H9 (cell line): ENCODE data around the gene KRT36. TPM values are rescaled to one million over a fixed set of nuclear protein-coding genes. Genes with fewer than 3 reads are reported as not detected.

Experiments
- DNase-seq: peaks from one replicate; pipeline ENCODE4 v3.0.0-alpha.2; 2017
- H2AFZ ChIP-seq: one replicate; pipeline ENCODE4 v1.6.1; 2013; ENCODE audit warnings: mild to moderate bottlenecking, low read length, control low read depth, moderate library complexity
- H2AK5ac ChIP-seq: 2 replicates; pipeline ENCODE4 v1.6.1; 2013; ENCODE audit warnings: low read length, control low read depth, mixed read lengths; ENCODE audit not compliant: insufficient read length
- H2BK120ac ChIP-seq: one replicate; pipeline ENCODE4 v1.6.1; 2013; ENCODE audit warnings: low read depth, mild to moderate bottlenecking, low read length, control low read depth, inconsistent platforms; ENCODE audit not compliant: poor library complexity, severe bottlenecking
- H2BK12ac ChIP-seq: 2 replicates; pipeline ENCODE4 v1.6.1; 2013; ENCODE audit warnings: low read length, control low read depth, mixed read lengths, low read depth; ENCODE audit not compliant: insufficient read length
- H2BK15ac ChIP-seq: 2 replicates; pipeline ENCODE4 v1.6.1; 2013; ENCODE audit warnings: low read depth, low read length, control low read depth
- H2BK20ac ChIP-seq: one replicate; pipeline ENCODE4 v1.6.1; 2013; ENCODE audit warnings: low read depth, mild to moderate bottlenecking, low read length, control low read depth, inconsistent platforms; ENCODE audit not compliant: poor library complexity, severe bottlenecking
- H2BK5ac ChIP-seq: 2 replicates; pipeline ENCODE4 v1.6.1; 2013; ENCODE audit warnings: low read length, control low read depth, mixed read lengths; ENCODE audit not compliant: insufficient read length
- H3K14ac ChIP-seq: 2 replicates; pipeline ENCODE4 v1.6.1; 2013; ENCODE audit warnings: low read length, control low read depth; ENCODE audit not compliant: insufficient read depth
- H3K18ac ChIP-seq: 2 replicates; pipeline ENCODE4 v1.6.1; 2013; ENCODE audit warnings: low read depth, mild to moderate bottlenecking, mixed read lengths, low read length, control low read depth; ENCODE audit not compliant: insufficient read length
- H3K23ac ChIP-seq: 2 replicates; pipeline ENCODE4 v1.6.1; 2013; ENCODE audit warnings: low read length, control low read depth, mixed read lengths, low read depth; ENCODE audit not compliant: insufficient read length
- H3K23me2 ChIP-seq: 2 replicates; pipeline ENCODE4 v1.6.1; 2013; ENCODE audit warnings: low read depth, mild to moderate bottlenecking, mixed read lengths, low read length, control low read depth; ENCODE audit not compliant: insufficient read length, poor library complexity, severe bottlenecking
- H3K27ac ChIP-seq: 2 replicates; pipeline ENCODE4 v1.5.1; 2013; ENCODE audit warnings: low read length, control low read depth, mixed read lengths, low read depth; ENCODE audit not compliant: insufficient read length
- H3K27me3 ChIP-seq: 2 replicates; pipeline ENCODE4 v1.6.1; 2013; ENCODE audit warnings: low read length, control low read depth, inconsistent platforms; ENCODE audit not compliant: insufficient read depth
- H3K4ac ChIP-seq: 2 replicates; pipeline ENCODE4 v1.6.1; 2013; ENCODE audit warnings: low read depth, mild to moderate bottlenecking, control low read depth, inconsistent platforms, low read length, moderate library complexity
- H3K4me1 ChIP-seq: 2 replicates; pipeline ENCODE4 v1.6.1; 2013; ENCODE audit warnings: low read length, control low read depth, inconsistent platforms; ENCODE audit not compliant: insufficient read depth
- H3K4me2 ChIP-seq: 2 replicates; pipeline ENCODE4 v1.6.1; 2013; ENCODE audit warnings: low read length, control low read depth, mixed read lengths; ENCODE audit not compliant: insufficient read length, insufficient read depth
- H3K56ac ChIP-seq: 2 replicates; pipeline ENCODE4 v1.6.1; 2013; ENCODE audit warnings: low read depth, mild to moderate bottlenecking, mixed read lengths, low read length, control low read depth; ENCODE audit not compliant: insufficient read length
- H3K79me1 ChIP-seq: 2 replicates; pipeline ENCODE4 v1.6.1; 2013; ENCODE audit warnings: low read depth, mild to moderate bottlenecking, moderate library complexity, low read length, control low read depth, inconsistent platforms; ENCODE audit not compliant: insufficient read depth, poor library complexity, severe bottlenecking
- H3K79me2 ChIP-seq: 2 replicates; pipeline ENCODE4 v1.6.1; 2013; ENCODE audit warnings: low read length, control low read depth, inconsistent platforms; ENCODE audit not compliant: insufficient read depth
- H3K9ac ChIP-seq: 2 replicates; pipeline ENCODE4 v1.6.1; 2013; ENCODE audit warnings: low read length, control low read depth, mixed read lengths; ENCODE audit not compliant: insufficient read length; ENCODE audit errors: extremely low read depth
- H3K9me3 ChIP-seq: one replicate; pipeline ENCODE4 v1.6.1; 2013; ENCODE audit warnings: low read depth, low read length, inconsistent platforms; ENCODE audit not compliant: control insufficient read depth
- H3T11ph ChIP-seq: one replicate; pipeline ENCODE4 v1.6.1; 2013; ENCODE audit warnings: mild to moderate bottlenecking, low read length, control low read depth, inconsistent platforms
- H4K20me1 ChIP-seq: one replicate; pipeline ENCODE4 v1.6.1; 2013; ENCODE audit not compliant: control insufficient read depth, insufficient read length, insufficient read depth
- H4K5ac ChIP-seq: 2 replicates; pipeline ENCODE4 v1.6.1; 2013; ENCODE audit warnings: low read depth, mild to moderate bottlenecking, mixed read lengths, low read length, control low read depth; ENCODE audit not compliant: insufficient read length
- H4K8ac ChIP-seq: replicated peaks from 2 replicates; pipeline ENCODE4 v1.6.1; 2013; ENCODE audit warnings: low read length, control low read depth, mixed read lengths, low read depth; ENCODE audit not compliant: insufficient read length
- H4K91ac ChIP-seq: 2 replicates; pipeline ENCODE4 v1.6.1; 2013; ENCODE audit warnings: low read depth, mild to moderate bottlenecking, moderate library complexity, mixed read lengths, low read length, control low read depth; ENCODE audit not compliant: insufficient read length
- H3K27ac Mint-ChIP-seq, 3 experiments: 2 replicates in 2 of 3; 3 replicates in 1 of 3; pipeline ENCODE4 v1.8.0; 2020 to 2021; ENCODE audit warnings: mixed read lengths in 3 of 3, mild to moderate bottlenecking in 1 of 3, moderate library complexity in 1 of 3
- H3K27me3 Mint-ChIP-seq: 2 replicates; pipeline ENCODE4 v1.8.0; 2021; ENCODE audit warnings: low read depth, mild to moderate bottlenecking, moderate library complexity, mixed read lengths
- H3K36me3 Mint-ChIP-seq, 3 experiments: 2 replicates in 2 of 3; 3 replicates in 1 of 3; pipeline ENCODE4 v1.8.0; 2020 to 2021; ENCODE audit warnings: low read depth in 3 of 3, mixed read lengths in 3 of 3; ENCODE audit not compliant: insufficient read depth in 1 of 3
- H3K4me1 Mint-ChIP-seq, 2 experiments: 2 replicates each; pipeline ENCODE4 v1.8.0; 2020; ENCODE audit warnings: mixed read lengths in 2 of 2
- H3K4me3 Mint-ChIP-seq, 2 experiments: 2 replicates in 1 of 2; 3 replicates in 1 of 2; pipeline ENCODE4 v1.8.0; 2020 to 2021; ENCODE audit warnings: mild to moderate bottlenecking in 2 of 2, mixed read lengths in 2 of 2, moderate library complexity in 1 of 2
- H3K9me3 Mint-ChIP-seq, 2 experiments: 2 replicates in 1 of 2; 3 replicates in 1 of 2; pipeline ENCODE4 v1.8.0; 2020; ENCODE audit warnings: mild to moderate bottlenecking in 2 of 2, mixed read lengths in 2 of 2, moderate library complexity in 1 of 2
- WGBS: extraction: QIAGEN DNeasy Blood & Tissue Kit; methylation state at CpG from one replicate; pipeline ENCODE4 v1.1.7; 2013; ENCODE audit warnings: missing lambda C conversion rate, low lambda C conversion rate, mixed read lengths; ENCODE audit not compliant: insufficient read length; ENCODE audit errors: extremely low coverage; 5-methylcytosine and 5-hydroxymethylcytosine counted together
- total RNA-seq: library from RNA; stranded (reverse); gene quantifications from 2 replicates; pipeline ENCODE4 v1.2.1, GENCODE V29; 2021
- TF ChIP-seq, protein P1 (sequence below): fragments of 200-600 bp; sonication (generic); conservative IDR thresholded peaks from 3 replicates; pipeline ENCODE4 v1.8.0; 2021; ENCODE audit warnings: antibody characterized with exemption, mild to moderate bottlenecking

The KRT36 gene
- total RNA-seq, 1 experiment from 2014 or later: not detected

DNA sequence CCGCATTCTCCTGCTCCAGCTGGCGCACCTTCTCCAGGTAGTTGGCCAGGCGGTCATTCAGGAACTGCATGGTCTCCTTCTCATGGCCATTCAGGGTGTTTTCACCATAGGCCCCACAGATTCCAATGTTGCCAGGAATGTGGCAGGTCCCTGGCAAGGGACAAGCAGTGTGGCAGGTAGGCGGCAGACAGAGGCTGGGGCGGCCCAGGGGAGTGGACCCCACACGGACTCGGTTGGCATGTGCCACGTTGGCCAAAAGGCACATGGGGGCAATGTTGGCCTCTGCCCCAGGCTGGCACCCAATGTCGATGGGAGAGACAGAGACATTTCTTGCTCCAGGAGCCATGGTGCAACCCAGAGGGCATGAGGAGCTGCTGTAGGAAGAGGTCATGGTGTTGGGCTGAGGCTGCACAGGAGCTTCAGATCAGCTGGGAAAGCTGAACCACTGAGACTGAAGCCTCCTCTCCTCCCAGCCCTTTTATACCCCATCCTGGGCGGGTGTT is 49.1 kb downstream of the KRT36 start, which contains the start of gene KRT38:
TSS of gene KRT38 (minus strand) at position 453 of the 503 bp plus-strand sequence. CDS start at position 391, 62 bp downstream.
- Histone ChIP-seq H4K91ac (no peak within 1 kb of the TSS), H2BK120ac (no peak within 1 kb of the TSS)
- H3K4me3 Mint-ChIP-seq: no peak within 1 kb of the TSS; a peak in 1 of 5 replicates

More for the DNA sequence above, 49.1 kb downstream of the KRT36 start, which contains the start of gene KRT38:
- no peak within 1 kb of the TSS for H4K5ac ChIP-seq
- H2BK5ac ChIP-seq: no peak within 1 kb of the TSS
- H3K27ac ChIP-seq: no peak within 1 kb of the TSS
- H3K23ac ChIP-seq: no peak within 1 kb of the TSS
- no peak within 1 kb of the TSS for H3K18ac ChIP-seq
- H3K9ac ChIP-seq: no peak within 1 kb of the TSS
- Mint-ChIP-seq H3K4me1 (peaks cover 6% of the 10 kb centered on the region in 2 experiments), H3K9me3 (no peaks in the 10 kb centered on the region; a peak in 1 of 5 replicates), H3K27ac (no peak within 1 kb of the TSS), H3K27me3 (peaks cover 24% of the 10 kb centered on the region), H3K36me3 (no peaks in the 10 kb centered on the region; a peak in 1 of 7 replicates)
- no peaks in the 10 kb centered on the region for H4K20me1 ChIP-seq
- no peaks in the 10 kb centered on the region for H3K23me2 ChIP-seq
- no peak within 1 kb of the TSS for H2BK12ac ChIP-seq
- no peak within 1 kb of the TSS for H3K14ac ChIP-seq
- H2BK20ac ChIP-seq: no peak within 1 kb of the TSS
- no peaks in the 10 kb centered on the region for H3K27me3 ChIP-seq
- no peak within 1 kb of the TSS for H3T11ph ChIP-seq
- no peaks in the 10 kb centered on the region for H3K79me1 ChIP-seq
- H4K8ac ChIP-seq: no peak within 1 kb of the TSS
- H2AK5ac ChIP-seq: no peak within 1 kb of the TSS
- no peak within 1 kb of the TSS for H2AFZ ChIP-seq
- no peaks in the 10 kb centered on the region for H3K9me3 ChIP-seq
- H2BK15ac ChIP-seq: no peak within 1 kb of the TSS
- TF ChIP-seq, protein P1, sequence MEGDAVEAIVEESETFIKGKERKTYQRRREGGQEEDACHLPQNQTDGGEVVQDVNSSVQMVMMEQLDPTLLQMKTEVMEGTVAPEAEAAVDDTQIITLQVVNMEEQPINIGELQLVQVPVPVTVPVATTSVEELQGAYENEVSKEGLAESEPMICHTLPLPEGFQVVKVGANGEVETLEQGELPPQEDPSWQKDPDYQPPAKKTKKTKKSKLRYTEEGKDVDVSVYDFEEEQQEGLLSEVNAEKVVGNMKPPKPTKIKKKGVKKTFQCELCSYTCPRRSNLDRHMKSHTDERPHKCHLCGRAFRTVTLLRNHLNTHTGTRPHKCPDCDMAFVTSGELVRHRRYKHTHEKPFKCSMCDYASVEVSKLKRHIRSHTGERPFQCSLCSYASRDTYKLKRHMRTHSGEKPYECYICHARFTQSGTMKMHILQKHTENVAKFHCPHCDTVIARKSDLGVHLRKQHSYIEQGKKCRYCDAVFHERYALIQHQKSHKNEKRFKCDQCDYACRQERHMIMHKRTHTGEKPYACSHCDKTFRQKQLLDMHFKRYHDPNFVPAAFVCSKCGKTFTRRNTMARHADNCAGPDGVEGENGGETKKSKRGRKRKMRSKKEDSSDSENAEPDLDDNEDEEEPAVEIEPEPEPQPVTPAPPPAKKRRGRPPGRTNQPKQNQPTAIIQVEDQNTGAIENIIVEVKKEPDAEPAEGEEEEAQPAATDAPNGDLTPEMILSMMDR: no peak
- no CpG with 5 or more reads among the region's 10 CpGs for WGBS
- no peak for DNase-seq
- H3K56ac ChIP-seq: no peak within 1 kb of the TSS
- no peak within 1 kb of the TSS for H3K4me2 ChIP-seq
- no peak within 1 kb of the TSS for H3K4ac ChIP-seq
- H3K79me2 ChIP-seq: no peaks in the 10 kb centered on the region
- no peaks in the 10 kb centered on the region for H3K4me1 ChIP-seq
